A549 (cell line): ENCODE data around the gene RECK. TPM values are rescaled to one million over a fixed set of nuclear protein-coding genes. Genes with fewer than 3 reads are reported as not detected.

ENCODE experiments used
- ATAC-seq, 2 experiments: fragments of 200-7000 bp in 1 of 2; fragments of >200 bp in 1 of 2; cut with Nextera tagmentation in 1 of 2; cut with Tn5 transposase in 1 of 2; 3 replicates each; pipeline versions ENCODE4 v1.8.0 to v1.9.1; 2018 to 2020; ENCODE audit warnings: mild to moderate bottlenecking in 1 of 2, moderate library complexity in 1 of 2
- CTCF ChIA-PET: fragments of 300-600 bp; sonication (Branson Sonifier 250); formaldehyde crosslinking; extraction: SDS; loops from one replicate; lab custom pipeline; 2021; ENCODE audit warnings: antibody characterized with exemption, inconsistent platforms; lab: Yijun Ruan, JAX
- POLR2A ChIA-PET: fragments of 350-600 bp; formaldehyde crosslinking; extraction: SDS; loops from one replicate; lab custom pipeline; 2021; ENCODE audit warnings: antibody characterized with exemption, inconsistent platforms; lab: Yijun Ruan, JAX
- DNase-seq, 2 experiments: peaks; one replicate each; pipeline versions ENCODE4 v3.0.0 to v3.0.0-alpha.2; 2011 to 2016; ENCODE audit warnings: low read depth in 1 of 2, low spot score in 1 of 2
- FAIRE-seq: peaks from 2 replicates; lab custom pipeline; 2011; peaks lifted over from hg19 to GRCh38; lab: Jason Lieb, UNC
- H3K27ac ChIP-seq, 2 experiments: fragments of >200 bp; sonication (Bioruptor Twin); formaldehyde crosslinking; 3 replicates each; pipeline ENCODE4 v1.5.1; 2016 to 2017
- H3K4me1 ChIP-seq: fragments of >200 bp; sonication (Bioruptor Twin); formaldehyde crosslinking; 3 replicates; pipeline ENCODE4 v1.6.1; 2016
- H3K4me2 ChIP-seq: fragments of >200 bp; sonication (Bioruptor Twin); formaldehyde crosslinking; 3 replicates; pipeline ENCODE4 v1.6.1; 2016
- H3K4me3 ChIP-seq: fragments of >200 bp; sonication (Bioruptor Twin); formaldehyde crosslinking; 3 replicates; pipeline ENCODE4 v1.5.1; 2016
- H3K9me3 ChIP-seq: fragments of >200 bp; sonication (Bioruptor Twin); formaldehyde crosslinking; 3 replicates; pipeline ENCODE4 v1.6.1; 2016
- E2F6 ChIP-seq: IDR thresholded peaks from 2 replicates; pipeline ENCODE4 v1.6.1; 2012; ENCODE audit warnings: low read depth, borderline replicate concordance
- EHF ChIP-seq: fragments of 250-450 bp; sonication (Bioruptor Pico); IDR thresholded peaks from 2 replicates; pipeline ENCODE4 v1.5.0; 2020; ENCODE audit warnings: mild to moderate bottlenecking
- ESRRA ChIP-seq: fragments of 150-350 bp; IDR thresholded peaks from 2 replicates; pipeline ENCODE4 v1.6.1; 2014; ENCODE audit warnings: mild to moderate bottlenecking, low read length, borderline replicate concordance
- HDAC2 ChIP-seq: fragments of 200-600 bp; sonication (generic); IDR thresholded peaks from 2 replicates; pipeline ENCODE4 v1.6.1; 2016
- HES2 ChIP-seq: fragments of >200 bp; sonication (Bioruptor Twin); formaldehyde crosslinking; IDR thresholded peaks from 2 replicates; pipeline ENCODE4 v1.6.1; 2016
- HOXB5 ChIP-seq: fragments of 250-450 bp; sonication (Bioruptor Pico); IDR thresholded peaks from 2 replicates; pipeline ENCODE4 v1.5.0; 2020; ENCODE audit warnings: mild to moderate bottlenecking, moderate library complexity
- JUN ChIP-seq, 2 experiments: fragments of >200 bp; sonication (Bioruptor Twin); formaldehyde crosslinking; IDR thresholded peaks; 2 replicates in 1 of 2; 3 replicates in 1 of 2; pipeline ENCODE4 v1.6.1; 2016 to 2017
- KDM5A ChIP-seq: fragments of 200-600 bp; sonication (generic); IDR thresholded peaks from 2 replicates; pipeline ENCODE4 v1.6.1; 2016; ENCODE audit warnings: antibody characterized with exemption, mild to moderate bottlenecking
- PBX3 ChIP-seq: IDR thresholded peaks from 2 replicates; pipeline ENCODE4 v1.6.1; 2012
- RAD21 ChIP-seq, 2 experiments: fragments of >200 bp in 1 of 2; sonication (Bioruptor Twin) in 1 of 2; formaldehyde crosslinking in 1 of 2; IDR thresholded peaks in 1 of 2; conservative IDR thresholded peaks in 1 of 2; 2 replicates in 1 of 2; 3 replicates in 1 of 2; pipeline ENCODE4 v1.6.1; 2012 to 2018; ENCODE audit warnings: inconsistent platforms in 1 of 2
- REST ChIP-seq: fragments of 200-600 bp; sonication (generic); IDR thresholded peaks from 2 replicates; pipeline ENCODE4 v1.6.1; 2016; ENCODE audit warnings: antibody characterized with exemption, mild to moderate bottlenecking, moderate library complexity
- RFX5 ChIP-seq: fragments of 450-650 bp; IDR thresholded peaks from 2 replicates; pipeline ENCODE4 v1.7.1; 2014; ENCODE audit warnings: antibody characterized with exemption, mild to moderate bottlenecking, moderate library complexity
- ZSCAN20 ChIP-seq: fragments of 250-450 bp; sonication (Bioruptor Pico); IDR thresholded peaks from 2 replicates; pipeline ENCODE4 v1.8.0; 2022; ENCODE audit warnings: mild to moderate bottlenecking, moderate library complexity
- WGBS: methylation state at CpG from one replicate; pipeline ENCODE4 v1.1.6; 2017; ENCODE audit errors: missing lambda C conversion rate; 5-methylcytosine and 5-hydroxymethylcytosine counted together
- polyA plus RNA-seq, 4 experiments: library from polyadenylated mRNA; depleted of rRNA in 3 of 4; stranded (reverse); fragments of >200 nt; fragmentation: RNase III in 1 of 4; extraction: RNeasy Plus Mini Kit Qiagen cat#74134 plus additional on column Dnase treatment in 1 of 4; gene quantifications; 2 replicates in 3 of 4; 3 replicates in 1 of 4; pipeline ENCODE4 v1.2.3, GENCODE V29; 2011 to 2017
- TF ChIP-seq, protein P1 (sequence below): fragments of 150-350 bp; IDR thresholded peaks from 2 replicates; pipeline ENCODE4 v1.6.1; 2014; ENCODE audit warnings: low read depth, mild to moderate bottlenecking, low read length

The RECK gene
- polyA plus RNA-seq, 2 of the 4 experiments (the other 2 are of a cell fraction) = 5.0 to 8.7 TPM

- ATAC-seq (no peak), FAIRE-seq (no peak), DNase-seq (no peak)
- 65% methylated on average over 3 of the region's 3 CpGs for WGBS
- H3K9me3 ChIP-seq = no peaks in the 10 kb centered on the region
- H3K4me3 ChIP-seq = no peak overlapping the region
- TF ChIP-seq HES2 (no peak), HDAC2 (no peak), HOXB5 (no peak)
- no peak overlapping the region; a peak in 1 of 6 replicates for H3K27ac ChIP-seq
- POLR2A ChIA-PET = no interaction called here
- peaks cover 4% of the 10 kb centered on the region; the same call in 1 of the 3 replicates for H3K4me1 ChIP-seq
- H3K4me2 ChIP-seq = no peak overlapping the region
- CTCF ChIA-PET = interaction anchor here (1.3 to 3.3 kb wide), 4 partner anchors 10 to 35 kb away, joined by 4 to 17 read pairs (median 8); no protein-coding TSS in a partner anchor
Measured at GRCh38 chr9:36132086-36132485, 95.4 kb downstream of the RECK start.

DNA sequence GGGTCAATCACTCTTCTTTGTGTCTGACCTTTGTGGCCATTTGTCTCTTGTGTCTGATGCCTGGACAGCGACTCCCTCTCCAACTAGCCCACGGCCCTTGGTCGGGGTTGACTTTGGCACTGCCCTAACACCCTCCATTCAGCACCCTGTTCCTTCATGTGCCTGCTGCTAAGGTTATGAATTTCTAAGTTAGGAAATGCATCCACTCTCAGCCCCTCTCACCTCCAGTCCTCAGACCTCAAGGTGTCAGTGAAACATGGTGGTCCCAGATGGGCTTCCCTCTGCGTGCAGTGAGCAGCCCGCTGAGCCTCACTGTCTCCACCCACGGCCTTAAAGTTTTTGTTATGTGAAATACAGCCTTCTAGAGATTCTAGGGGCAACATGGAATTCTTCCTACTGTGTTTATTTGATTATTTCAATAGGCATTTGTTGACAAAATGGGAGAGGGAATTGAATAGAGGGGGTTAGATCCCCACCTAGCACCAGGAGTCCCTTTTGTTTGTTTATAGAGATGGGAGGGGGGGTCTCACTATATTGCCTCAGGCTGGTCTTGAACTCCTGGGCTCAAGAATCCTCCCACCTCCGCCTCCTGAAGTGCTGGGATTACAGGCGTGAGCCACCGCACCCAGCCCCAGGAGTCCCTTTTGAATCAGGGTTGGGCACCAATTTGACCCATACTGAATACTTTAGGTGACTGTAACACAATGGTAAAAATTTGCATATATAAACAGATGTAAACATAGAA lies 98.2 kb downstream of the RECK start:
- CTCF ChIA-PET = interaction anchor here (1.0 kb wide), 1 partner anchor 9 kb away, joined by 3 read pairs; no protein-coding TSS in a partner anchor
- Histone ChIP-seq H3K4me1 (peaks cover 9% of the 10 kb centered on the region; the same call in 1 of the 3 replicates), H3K4me2 (no peak overlapping the region)
- DNase-seq = no peak
- TF ChIP-seq KDM5A = no peak
- no peak for TF ChIP-seq ESRRA
- no peak for TF ChIP-seq REST
- no peak for TF ChIP-seq JUN (IDR thresholded peaks at IDR 0.05)
- TF ChIP-seq RFX5 = no peak
- TF ChIP-seq E2F6 = no peak
- TF ChIP-seq PBX3 = no peak
- no peak for TF ChIP-seq EHF
- TF ChIP-seq, protein P1, sequence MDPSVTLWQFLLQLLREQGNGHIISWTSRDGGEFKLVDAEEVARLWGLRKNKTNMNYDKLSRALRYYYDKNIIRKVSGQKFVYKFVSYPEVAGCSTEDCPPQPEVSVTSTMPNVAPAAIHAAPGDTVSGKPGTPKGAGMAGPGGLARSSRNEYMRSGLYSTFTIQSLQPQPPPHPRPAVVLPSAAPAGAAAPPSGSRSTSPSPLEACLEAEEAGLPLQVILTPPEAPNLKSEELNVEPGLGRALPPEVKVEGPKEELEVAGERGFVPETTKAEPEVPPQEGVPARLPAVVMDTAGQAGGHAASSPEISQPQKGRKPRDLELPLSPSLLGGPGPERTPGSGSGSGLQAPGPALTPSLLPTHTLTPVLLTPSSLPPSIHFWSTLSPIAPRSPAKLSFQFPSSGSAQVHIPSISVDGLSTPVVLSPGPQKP = no peak
- no peak for TF ChIP-seq ZSCAN20 (CRISPR knock-in tag)
- no peak for TF ChIP-seq RAD21 (conservative IDR thresholded peaks at IDR 0.05 in 1 of 2, IDR thresholded peaks at IDR 0.05 in 1 of 2)
- TF ChIP-seq, all 56 proteins: peak for 0
- Histone ChIP-seq H3K4me3 (no peak overlapping the region), H3K27ac (no peak overlapping the region), H3K9me3 (no peaks in the 10 kb centered on the region)
- FAIRE-seq (no peak), ATAC-seq (no peak)
- POLR2A ChIA-PET = no interaction called here
- 82% methylated on average over 9 of the region's 9 CpGs for WGBS
